Endodermal cell (in vitro differentiated cells): ENCODE data around the gene KCNAB2. TPM values are rescaled to one million over a fixed set of nuclear protein-coding genes. Genes with fewer than 3 reads are reported as not detected.

Experiments used
- DNase-seq: peaks from one replicate; pipeline ENCODE4 v3.0.0-alpha.2; 2017
- H3K27ac ChIP-seq: 2 replicates; pipeline ENCODE4 v1.5.1; 2013; ENCODE audit warnings: mild to moderate bottlenecking, low read depth, low read length, moderate library complexity
- H3K27me3 ChIP-seq: 2 replicates; pipeline ENCODE4 v1.6.1; 2013; ENCODE audit warnings: mild to moderate bottlenecking, low read length, moderate library complexity; ENCODE audit not compliant: insufficient read depth, control insufficient read depth, poor library complexity, severe bottlenecking
- H3K36me3 ChIP-seq: 2 replicates; pipeline ENCODE4 v1.7.0; 2013; ENCODE audit warnings: mild to moderate bottlenecking, low read length, moderate library complexity; ENCODE audit not compliant: control insufficient read depth, insufficient read depth
- H3K4me1 ChIP-seq: one replicate; pipeline ENCODE4 v1.7.0; 2013; ENCODE audit warnings: low read length; ENCODE audit not compliant: control insufficient read depth, insufficient read depth
- H3K4me3 ChIP-seq: 2 replicates; pipeline ENCODE4 v1.5.1; 2013; ENCODE audit warnings: mild to moderate bottlenecking, low read length, moderate library complexity
- H3K9ac ChIP-seq: 2 replicates; pipeline ENCODE4 v1.6.1; 2013; ENCODE audit warnings: mild to moderate bottlenecking, low read length, moderate library complexity; ENCODE audit not compliant: poor library complexity, severe bottlenecking; ENCODE audit errors: extremely low read depth
- H3K9me3 ChIP-seq: 2 replicates; pipeline ENCODE4 v1.6.1; 2013; ENCODE audit warnings: mild to moderate bottlenecking, low read length, moderate library complexity; ENCODE audit not compliant: control insufficient read depth
- H3K27ac Mint-ChIP-seq: 2 replicates; pipeline ENCODE4 v1.8.0; 2020; ENCODE audit warnings: mixed read lengths
- H3K27me3 Mint-ChIP-seq: 2 replicates; pipeline ENCODE4 v1.8.0; 2021; ENCODE audit warnings: mild to moderate bottlenecking, mixed read lengths; ENCODE audit not compliant: insufficient read depth
- H3K36me3 Mint-ChIP-seq: 2 replicates; pipeline ENCODE4 v1.8.0; 2020; ENCODE audit warnings: low read depth, mixed read lengths
- H3K4me1 Mint-ChIP-seq: 2 replicates; pipeline ENCODE4 v1.8.0; 2020; ENCODE audit warnings: mixed read lengths
- H3K4me3 Mint-ChIP-seq: 2 replicates; pipeline ENCODE4 v1.8.0; 2020; ENCODE audit warnings: mild to moderate bottlenecking, moderate library complexity, mixed read lengths
- H3K9me3 Mint-ChIP-seq: 2 replicates; pipeline ENCODE4 v1.8.0; 2020; ENCODE audit warnings: mild to moderate bottlenecking, mixed read lengths
- CTCF ChIP-seq: fragments of 200-600 bp; sonication (generic); conservative IDR thresholded peaks from 2 replicates; pipeline ENCODE4 v1.5.0; 2021; ENCODE audit warnings: antibody characterized with exemption, mild to moderate bottlenecking
- WGBS, 2 experiments: methylation state at CpG; one replicate each; pipeline versions ENCODE4 v1.1.5 to v1.1.7; 2013; ENCODE audit warnings: missing lambda C conversion rate in 2 of 2, mixed read lengths in 1 of 2; ENCODE audit not compliant: insufficient coverage in 1 of 2, insufficient read length in 1 of 2; 5-methylcytosine and 5-hydroxymethylcytosine counted together
- total RNA-seq, 2 donors: library from RNA; stranded (reverse); fragmentation: NEBNext Ultra II Directional in 1 of 2; extraction: Animal tissue kit (Norgen Biotek cat#: 25700) in 1 of 2; gene quantifications; 2 replicates in 1 of 2; 3 replicates in 1 of 2; pipeline ENCODE4 v1.2.1, GENCODE V29; 2021

Gene KCNAB2
- total RNA-seq, 2 donors from 2014 or later = 14.9 to 22.9 TPM

DNA sequence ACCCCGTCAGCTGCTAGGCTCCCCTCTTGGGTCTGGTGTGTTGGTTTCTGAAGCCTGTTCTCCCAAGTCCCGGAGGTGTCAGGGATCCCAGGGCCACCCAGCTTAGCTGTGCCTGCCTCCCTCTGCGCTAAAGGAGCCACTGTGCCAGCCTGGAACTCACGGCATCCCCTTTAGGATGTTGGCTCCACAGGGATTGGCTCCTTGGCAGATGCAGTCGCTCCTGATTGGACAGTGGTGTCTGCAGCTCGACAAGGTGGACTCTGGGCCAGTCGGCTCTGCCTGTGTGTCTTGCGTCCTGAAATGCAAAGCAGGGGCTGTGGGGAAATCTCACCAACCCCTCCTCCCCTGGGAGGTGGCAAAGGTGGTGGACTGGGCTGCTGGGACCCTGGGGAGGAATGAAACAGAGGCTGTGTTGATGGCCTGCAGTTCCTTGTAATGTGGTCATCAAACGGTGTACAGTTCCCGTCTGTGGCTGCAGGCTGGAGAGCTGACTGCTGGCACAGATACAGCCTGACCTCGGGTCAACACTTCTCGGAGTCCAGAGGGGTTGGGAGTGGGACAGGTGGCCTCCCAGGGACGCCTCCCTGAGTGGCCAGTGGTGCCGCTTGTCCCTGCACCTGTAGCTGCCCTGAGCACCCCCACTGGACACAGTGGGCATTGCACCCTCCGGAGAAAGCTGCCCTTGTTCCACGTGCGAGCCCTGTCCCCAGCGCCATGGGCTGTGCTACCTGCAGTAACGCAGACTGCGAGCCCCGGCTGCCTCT is 11.5 kb upstream of the KCNAB2 start:
- DNase-seq = peak; percentile 94
- no peak overlapping the region for H3K27ac ChIP-seq
- H3K4me3 ChIP-seq = no peak overlapping the region
- no peaks in the 10 kb centered on the region for H3K36me3 ChIP-seq
- H3K27ac Mint-ChIP-seq = no peak overlapping the region
- H3K27me3 Mint-ChIP-seq = no peaks in the 10 kb centered on the region
- H3K36me3 Mint-ChIP-seq = no peaks in the 10 kb centered on the region
- H3K9ac ChIP-seq = no peak overlapping the region
- no peaks in the 10 kb centered on the region for H3K9me3 ChIP-seq
- WGBS, 2 experiments = 27 to 47% methylated on average over 9 to 21 of the region's 21 CpGs
- TF ChIP-seq CTCF = peak; percentile 86
- H3K9me3 Mint-ChIP-seq = no peaks in the 10 kb centered on the region
- H3K4me3 Mint-ChIP-seq = no peak overlapping the region
- H3K4me1 ChIP-seq = no peaks in the 10 kb centered on the region
- no peaks in the 10 kb centered on the region for H3K27me3 ChIP-seq
- peaks cover 3% of the 10 kb centered on the region for H3K4me1 Mint-ChIP-seq

- 85 to 89% methylated on average over 10 of the region's 10 CpGs for WGBS, 2 experiments
- no peak for TF ChIP-seq CTCF
- Mint-ChIP-seq H3K36me3 (no peaks in the 10 kb centered on the region), H3K27me3 (no peaks in the 10 kb centered on the region), H3K9me3 (no peaks in the 10 kb centered on the region), H3K4me3 (no peak overlapping the region), H3K4me1 (peaks cover 3% of the 10 kb centered on the region), H3K27ac (no peak overlapping the region)
- H3K9ac ChIP-seq = no peak overlapping the region
- no peaks in the 10 kb centered on the region for H3K36me3 ChIP-seq
- no peaks in the 10 kb centered on the region for H3K27me3 ChIP-seq
- no peak overlapping the region for H3K4me3 ChIP-seq
- H3K4me1 ChIP-seq = no peaks in the 10 kb centered on the region
- DNase-seq = no peak
- H3K27ac ChIP-seq = no peak overlapping the region
- no peaks in the 10 kb centered on the region for H3K9me3 ChIP-seq
Measured at GRCh38 chr1:6034750-6035096, 11.0 kb upstream of the KCNAB2 start.

DNA sequence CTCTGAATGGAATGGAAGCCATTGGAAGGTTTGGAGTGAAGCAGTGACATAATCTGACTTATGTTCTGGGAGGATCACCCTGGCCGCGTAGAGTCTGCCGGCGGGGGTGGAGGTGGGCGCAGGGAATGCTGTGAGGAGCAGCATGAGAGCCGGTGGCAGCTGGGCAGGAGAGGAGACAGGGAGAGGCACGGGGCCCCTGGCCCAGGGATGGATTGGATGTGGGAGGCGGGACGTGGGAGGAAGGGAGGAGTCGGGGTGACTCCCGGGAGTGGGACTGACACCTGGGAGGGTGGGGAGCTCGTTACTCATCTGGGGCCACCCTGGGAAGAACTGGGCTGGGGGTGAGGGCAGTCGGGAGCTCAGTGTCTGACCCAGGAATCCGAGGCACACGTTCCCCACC is 10.4 kb upstream of the KCNAB2 start:
- Mint-ChIP-seq H3K27ac (no peak overlapping the region), H3K36me3 (no peaks in the 10 kb centered on the region), H3K27me3 (no peaks in the 10 kb centered on the region), H3K4me3 (no peak overlapping the region), H3K9me3 (no peaks in the 10 kb centered on the region), H3K4me1 (peaks cover 3% of the 10 kb centered on the region)
- Histone ChIP-seq H3K27me3 (no peaks in the 10 kb centered on the region), H3K9ac (no peak overlapping the region), H3K27ac (no peak overlapping the region), H3K9me3 (no peaks in the 10 kb centered on the region), H3K4me3 (no peak overlapping the region), H3K36me3 (no peaks in the 10 kb centered on the region), H3K4me1 (no peaks in the 10 kb centered on the region)
- WGBS, 2 experiments = 89 to 94% methylated on average over 7 to 15 of the region's 15 CpGs
- no peak for DNase-seq
- TF ChIP-seq CTCF = no peak
